Measurements from ENCODE around the gene UTY. TPM values are rescaled to one million over a fixed set of nuclear protein-coding genes. Genes with fewer than 3 reads are reported as not detected.

The UTY gene
- total and polyA plus RNA-seq, 2 of the 13 experiments (the other 11 are each of a cell fraction or from before 2014, with no cell fraction given), result not detected

DNA sequence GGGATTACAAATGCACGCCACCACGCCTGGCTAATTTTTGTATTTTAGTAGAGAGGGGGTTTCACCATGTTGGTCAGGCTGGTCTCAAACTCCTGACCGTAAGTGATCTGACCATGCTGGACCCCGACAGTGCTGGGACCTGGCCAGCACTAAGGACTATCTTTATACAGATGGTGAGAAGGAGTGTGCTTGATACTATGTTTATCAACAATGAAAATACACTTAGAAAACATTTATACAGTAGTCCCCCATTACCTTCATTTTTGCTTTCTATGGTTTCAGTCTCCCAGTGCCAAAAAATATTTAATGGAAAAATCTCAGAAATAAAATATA lies 111.4 kb downstream of the UTY start (continued):
- TF ChIP-seq, protein P1, sequence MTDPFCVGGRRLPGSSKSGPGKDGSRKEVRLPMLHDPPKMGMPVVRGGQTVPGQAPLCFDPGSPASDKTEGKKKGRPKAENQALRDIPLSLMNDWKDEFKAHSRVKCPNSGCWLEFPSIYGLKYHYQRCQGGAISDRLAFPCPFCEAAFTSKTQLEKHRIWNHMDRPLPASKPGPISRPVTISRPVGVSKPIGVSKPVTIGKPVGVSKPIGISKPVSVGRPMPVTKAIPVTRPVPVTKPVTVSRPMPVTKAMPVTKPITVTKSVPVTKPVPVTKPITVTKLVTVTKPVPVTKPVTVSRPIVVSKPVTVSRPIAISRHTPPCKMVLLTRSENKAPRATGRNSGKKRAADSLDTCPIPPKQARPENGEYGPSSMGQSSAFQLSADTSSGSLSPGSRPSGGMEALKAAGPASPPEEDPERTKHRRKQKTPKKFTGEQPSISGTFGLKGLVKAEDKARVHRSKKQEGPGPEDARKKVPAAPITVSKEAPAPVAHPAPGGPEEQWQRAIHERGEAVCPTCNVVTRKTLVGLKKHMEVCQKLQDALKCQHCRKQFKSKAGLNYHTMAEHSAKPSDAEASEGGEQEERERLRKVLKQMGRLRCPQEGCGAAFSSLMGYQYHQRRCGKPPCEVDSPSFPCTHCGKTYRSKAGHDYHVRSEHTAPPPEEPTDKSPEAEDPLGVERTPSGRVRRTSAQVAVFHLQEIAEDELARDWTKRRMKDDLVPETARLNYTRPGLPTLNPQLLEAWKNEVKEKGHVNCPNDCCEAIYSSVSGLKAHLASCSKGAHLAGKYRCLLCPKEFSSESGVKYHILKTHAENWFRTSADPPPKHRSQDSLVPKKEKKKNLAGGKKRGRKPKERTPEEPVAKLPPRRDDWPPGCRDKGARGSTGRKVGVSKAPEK (CRISPR knock-in tag; IDR thresholded peaks at IDR 0.05; ENCODE audit: borderline replicate concordance), result no peak
- no peak for TF ChIP-seq ZNF468 (CRISPR knock-in tag; IDR thresholded peaks at IDR 0.05)
- no peak for TF ChIP-seq PHF20 (CRISPR knock-in tag; IDR thresholded peaks at IDR 0.05)
- TF ChIP-seq, protein P2, sequence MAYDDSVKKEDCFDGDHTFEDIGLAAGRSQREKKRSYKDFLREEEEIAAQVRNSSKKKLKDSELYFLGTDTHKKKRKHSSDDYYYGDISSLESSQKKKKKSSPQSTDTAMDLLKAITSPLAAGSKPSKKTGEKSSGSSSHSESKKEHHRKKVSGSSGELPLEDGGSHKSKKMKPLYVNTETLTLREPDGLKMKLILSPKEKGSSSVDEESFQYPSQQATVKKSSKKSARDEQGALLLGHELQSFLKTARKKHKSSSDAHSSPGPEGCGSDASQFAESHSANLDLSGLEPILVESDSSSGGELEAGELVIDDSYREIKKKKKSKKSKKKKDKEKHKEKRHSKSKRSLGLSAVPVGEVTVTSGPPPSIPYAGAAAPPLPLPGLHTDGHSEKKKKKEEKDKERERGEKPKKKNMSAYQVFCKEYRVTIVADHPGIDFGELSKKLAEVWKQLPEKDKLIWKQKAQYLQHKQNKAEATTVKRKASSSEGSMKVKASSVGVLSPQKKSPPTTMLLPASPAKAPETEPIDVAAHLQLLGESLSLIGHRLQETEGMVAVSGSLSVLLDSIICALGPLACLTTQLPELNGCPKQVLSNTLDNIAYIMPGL (CRISPR knock-in tag; IDR thresholded peaks at IDR 0.05; ENCODE audit: borderline replicate concordance in 1 of 2, low read depth in 1 of 2), result no peak
- TF ChIP-seq REPIN1 (CRISPR knock-in tag; IDR thresholded peaks at IDR 0.05; ENCODE audit: borderline replicate concordance, low read depth), result no peak
- no peak for TF ChIP-seq RARG (CRISPR knock-in tag; IDR thresholded peaks at IDR 0.05; ENCODE audit: low read depth)

DNA sequence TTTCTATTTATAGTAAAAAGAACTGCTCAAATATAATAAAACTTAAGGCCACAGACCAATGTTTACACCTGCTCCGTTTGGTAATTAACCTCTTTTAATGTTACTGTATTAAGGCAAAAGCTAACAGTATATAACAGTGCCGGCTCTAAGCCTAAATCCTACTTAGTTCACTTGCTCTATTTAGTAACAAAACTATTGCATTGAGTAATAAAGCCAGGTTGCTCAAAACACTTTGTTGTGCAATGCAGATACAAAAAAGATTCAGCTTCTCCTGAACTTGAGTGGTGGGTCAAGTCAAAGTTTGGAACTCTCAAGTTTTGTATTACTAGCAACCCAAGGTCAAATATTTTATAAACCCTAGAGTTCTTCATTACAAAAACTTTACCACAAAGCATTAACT lies 116.2 kb downstream of the UTY start:
- DNase-seq (ENCODE audit: low spot score) (no peak), ATAC-seq (no peak), FAIRE-seq (no peak)
- H3K27me3 ChIP-seq (ENCODE audit: control insufficient read depth in 1 of 2, insufficient read depth in 2 of 2, low read length in 2 of 2), result no peaks in the 10 kb centered on the region
- BruUV-seq (replicated peaks), result no TSS peak
- TF ChIP-seq, protein P3, sequence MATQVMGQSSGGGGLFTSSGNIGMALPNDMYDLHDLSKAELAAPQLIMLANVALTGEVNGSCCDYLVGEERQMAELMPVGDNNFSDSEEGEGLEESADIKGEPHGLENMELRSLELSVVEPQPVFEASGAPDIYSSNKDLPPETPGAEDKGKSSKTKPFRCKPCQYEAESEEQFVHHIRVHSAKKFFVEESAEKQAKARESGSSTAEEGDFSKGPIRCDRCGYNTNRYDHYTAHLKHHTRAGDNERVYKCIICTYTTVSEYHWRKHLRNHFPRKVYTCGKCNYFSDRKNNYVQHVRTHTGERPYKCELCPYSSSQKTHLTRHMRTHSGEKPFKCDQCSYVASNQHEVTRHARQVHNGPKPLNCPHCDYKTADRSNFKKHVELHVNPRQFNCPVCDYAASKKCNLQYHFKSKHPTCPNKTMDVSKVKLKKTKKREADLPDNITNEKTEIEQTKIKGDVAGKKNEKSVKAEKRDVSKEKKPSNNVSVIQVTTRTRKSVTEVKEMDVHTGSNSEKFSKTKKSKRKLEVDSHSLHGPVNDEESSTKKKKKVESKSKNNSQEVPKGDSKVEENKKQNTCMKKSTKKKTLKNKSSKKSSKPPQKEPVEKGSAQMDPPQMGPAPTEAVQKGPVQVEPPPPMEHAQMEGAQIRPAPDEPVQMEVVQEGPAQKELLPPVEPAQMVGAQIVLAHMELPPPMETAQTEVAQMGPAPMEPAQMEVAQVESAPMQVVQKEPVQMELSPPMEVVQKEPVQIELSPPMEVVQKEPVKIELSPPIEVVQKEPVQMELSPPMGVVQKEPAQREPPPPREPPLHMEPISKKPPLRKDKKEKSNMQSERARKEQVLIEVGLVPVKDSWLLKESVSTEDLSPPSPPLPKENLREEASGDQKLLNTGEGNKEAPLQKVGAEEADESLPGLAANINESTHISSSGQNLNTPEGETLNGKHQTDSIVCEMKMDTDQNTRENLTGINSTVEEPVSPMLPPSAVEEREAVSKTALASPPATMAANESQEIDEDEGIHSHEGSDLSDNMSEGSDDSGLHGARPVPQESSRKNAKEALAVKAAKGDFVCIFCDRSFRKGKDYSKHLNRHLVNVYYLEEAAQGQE (IDR thresholded peaks at IDR 0.05; ENCODE audit: borderline replicate concordance in 1 of 2, low read depth in 1 of 2, low read length in 2 of 2), result no peak
- TF ChIP-seq CENPX (CRISPR knock-in tag; IDR thresholded peaks at IDR 0.05) (no peak), SRSF1 (optimal IDR thresholded peaks at IDR 0.05; ENCODE audit: low read depth, low read length) (no peak), ZNF775 (CRISPR knock-in tag; IDR thresholded peaks at IDR 0.05; ENCODE audit: borderline replicate concordance) (no peak), RCOR2 (CRISPR knock-in tag; IDR thresholded peaks at IDR 0.05) (no peak), MIER3 (CRISPR knock-in tag; IDR thresholded peaks at IDR 0.05; ENCODE audit: borderline replicate concordance) (no peak), CEBPB (IDR thresholded peaks at IDR 0.05; ENCODE audit: borderline replicate concordance, low read depth, low read length) (peak; percentile 39; the same call in 1 of the 2 replicates)
- TF ChIP-seq, protein P4, sequence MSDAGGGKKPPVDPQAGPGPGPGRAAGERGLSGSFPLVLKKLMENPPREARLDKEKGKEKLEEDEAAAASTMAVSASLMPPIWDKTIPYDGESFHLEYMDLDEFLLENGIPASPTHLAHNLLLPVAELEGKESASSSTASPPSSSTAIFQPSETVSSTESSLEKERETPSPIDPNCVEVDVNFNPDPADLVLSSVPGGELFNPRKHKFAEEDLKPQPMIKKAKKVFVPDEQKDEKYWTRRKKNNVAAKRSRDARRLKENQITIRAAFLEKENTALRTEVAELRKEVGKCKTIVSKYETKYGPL (CRISPR knock-in tag; IDR thresholded peaks at IDR 0.05), result no peak
- no peaks in the 10 kb centered on the region for H3K9me3 ChIP-seq (ENCODE audit: low read length)
- H3K36me3 ChIP-seq (replicated peaks in 1 of 2; ENCODE audit: control insufficient read depth in 1 of 2, insufficient read depth in 2 of 2, low read length in 2 of 2), result no peaks in the 10 kb centered on the region
- H3K4me1 ChIP-seq (ENCODE audit: insufficient read depth, low read length), result no peaks in the 10 kb centered on the region
- intact Hi-C loops (cut with micrococcal nuclease; ENCODE audit: unreplicated experiment), result no loop called here
- CTCF ChIA-PET (ENCODE audit: low intra/inter-chr PET ratio, low total read pairs), result no interaction called here
- H3K9ac ChIP-seq (ENCODE audit: insufficient read depth, low read depth, low read length), result no peak overlapping the region
- H3K4me3 ChIP-seq (replicated peaks in 1 of 3; ENCODE audit: insufficient read depth in 1 of 3, low read depth in 2 of 3, low read length in 3 of 3), result no peak overlapping the region
- no peak overlapping the region for H2AFZ ChIP-seq (ENCODE audit: low read length)
- no peaks in the 10 kb centered on the region for H3K79me2 ChIP-seq (ENCODE audit: insufficient read depth, low read length)
- no peak overlapping the region for H3K27ac ChIP-seq (ENCODE audit: extremely low read length, insufficient read depth, low read length)
- in situ Hi-C loops (cut with HindIII; ENCODE audit: extremely low pct_ligation_motif_present, low pct_unique_long_range_greater_than_20kb), result no loop called here
- WGBS (ENCODE audit: low lambda C conversion rate), result 4% methylated on average over 2 of the region's 2 CpGs
- H3K4me2 ChIP-seq (ENCODE audit: low read depth, low read length), result no peak overlapping the region
- H4K20me1 ChIP-seq (ENCODE audit: insufficient read depth, low read length), result no peaks in the 10 kb centered on the region
- POLR2A ChIA-PET, result no interaction called here

All from HepG2 (cell line).